PC-3 (cell line): ENCODE measurements around the gene OSBPL9. TPM values are rescaled to one million over a fixed set of nuclear protein-coding genes. Genes with fewer than 3 reads are reported as not detected.
A peak's percentile ranks its signal among the peaks of the same experiment; 100 is the strongest.

ENCODE experiments used
- ATAC-seq: fragments of 200-7000 bp; cut with Tn5 transposase; 2 replicates; pipeline ENCODE4 v1.9.1; 2020; ENCODE audit warnings: mild to moderate bottlenecking, moderate library complexity
- BruUV-seq: library from RNA; stranded (reverse); fragments of 400-500 nt; replicated peaks from 2 replicates; lab custom pipeline; 2021; lab: Mats Ljungman, UMichigan
- CTCF ChIA-PET: fragments of 300-600 bp; sonication (Branson Sonifier 250); formaldehyde crosslinking; loops from one replicate; lab custom pipeline; 2022; ENCODE audit warnings: antibody characterized with exemption; lab: Charles Lee
- POLR2A ChIA-PET: fragments of 300-600 bp; sonication (Branson Sonifier 250); formaldehyde crosslinking; loops from one replicate; lab custom pipeline; 2022; ENCODE audit warnings: antibody characterized with exemption; ENCODE audit not compliant: unreplicated experiment; lab: Charles Lee
- DNase-seq: peaks from one replicate; pipeline ENCODE4 v3.0.0-alpha.2; 2015
- H2AFZ ChIP-seq: fragments of 300-600 bp; sonication (generic); 2 replicates; pipeline ENCODE4 v1.6.0; 2016; ENCODE audit warnings: antibody characterized with exemption, low read length
- H3F3A ChIP-seq: fragments of 300-600 bp; sonication (generic); one replicate; pipeline ENCODE4 v1.6.0; 2017; ENCODE audit warnings: antibody characterized with exemption, low read length, control low read depth, mild to moderate bottlenecking; ENCODE audit not compliant: unreplicated experiment
- H3K27ac ChIP-seq: fragments of 300-600 bp; sonication (generic); 2 replicates; pipeline ENCODE4 v1.5.1; 2016; ENCODE audit warnings: mild to moderate bottlenecking, low read length
- H3K27me3 ChIP-seq: fragments of 300-600 bp; sonication (generic); 2 replicates; pipeline ENCODE4 v1.6.1; 2016; ENCODE audit warnings: low read length, mixed read lengths
- H3K36me3 ChIP-seq: fragments of 300-600 bp; sonication (generic); 2 replicates; pipeline ENCODE4 v1.6.1; 2016; ENCODE audit warnings: low read depth, mixed run types, low read length, mixed read lengths
- H3K4me1 ChIP-seq: fragments of 300-600 bp; sonication (generic); 2 replicates; pipeline ENCODE4 v1.5.1; 2016; ENCODE audit warnings: low read length; ENCODE audit not compliant: insufficient read depth
- H3K4me2 ChIP-seq: fragments of 300-600 bp; sonication (generic); 2 replicates; pipeline ENCODE4 v1.6.0; 2016; ENCODE audit warnings: low read length
- H3K4me3 ChIP-seq: fragments of 300-600 bp; sonication (generic); 2 replicates; pipeline ENCODE4 v1.5.1; 2016; ENCODE audit warnings: mild to moderate bottlenecking, low read length, mixed read lengths
- H3K79me2 ChIP-seq: fragments of 300-600 bp; sonication (generic); 2 replicates; pipeline ENCODE4 v1.6.1; 2017; ENCODE audit warnings: low read length, mixed read lengths
- H3K9ac ChIP-seq: fragments of 300-600 bp; sonication (generic); 2 replicates; pipeline ENCODE4 v1.6.0; 2016; ENCODE audit warnings: mild to moderate bottlenecking, low read length
- H3K9me2 ChIP-seq: fragments of 300-600 bp; sonication (generic); replicated peaks from 2 replicates; pipeline ENCODE4 v1.6.1; 2016; ENCODE audit warnings: mixed run types, low read length, mixed read lengths
- H3K9me3 ChIP-seq: fragments of 300-600 bp; sonication (generic); 2 replicates; pipeline ENCODE4 v1.6.1; 2016; ENCODE audit warnings: low read length, mixed read lengths
- H4K20me1 ChIP-seq: fragments of 300-600 bp; sonication (generic); 2 replicates; pipeline ENCODE4 v1.6.1; 2016; ENCODE audit warnings: low read length, mixed read lengths
- CTCF ChIP-seq: fragments of 300-600 bp; sonication (generic); conservative IDR thresholded peaks from 2 replicates; pipeline ENCODE4 v1.5.1; 2017; ENCODE audit warnings: antibody characterized with exemption, low read depth, mild to moderate bottlenecking, low read length
- EZH2 ChIP-seq: fragments of 300-600 bp; sonication (generic); IDR thresholded peaks from one replicate; pipeline ENCODE4 v1.6.1; 2017; ENCODE audit warnings: antibody characterized with exemption, mild to moderate bottlenecking, low read length; ENCODE audit not compliant: unreplicated experiment
- EZH2phosphoT487 ChIP-seq: fragments of 300-600 bp; sonication (generic); IDR thresholded peaks from 2 replicates; pipeline ENCODE4 v1.6.1; 2018; ENCODE audit warnings: mild to moderate bottlenecking, antibody characterized with exemption, low read length, borderline replicate concordance
- intact Hi-C: fragments of 100-400 bp; cut with micrococcal nuclease; formaldehyde crosslinking; loops from 2 replicates; pipeline ENCODE4 v1.9.0; 2023
- total RNA-seq: library from RNA; depleted of rRNA; stranded (reverse); fragments of >200 nt; gene quantifications from 2 replicates; pipeline ENCODE4 v1.2.3, GENCODE V29; 2014

Gene OSBPL9
- total RNA-seq, 1 experiment from 2014 or later: 74.7 TPM

GRCh38 chr1:51618715-51619114, 1.8 kb downstream of the OSBPL9 start:
- H3K36me3 ChIP-seq: no peaks in the 10 kb centered on the region
- peaks cover 66% of the 10 kb centered on the region for H3K79me2 ChIP-seq
- no peak overlapping the region for H3K9ac ChIP-seq
- H3K9me3 ChIP-seq: no peaks in the 10 kb centered on the region
- H3K4me3 ChIP-seq: peak overlapping the region; percentile 98
- POLR2A ChIA-PET: no interaction called here
- H3K4me1 ChIP-seq: peaks cover 61% of the 10 kb centered on the region
- H3K27me3 ChIP-seq: no peaks in the 10 kb centered on the region
- H3K4me2 ChIP-seq: peak overlapping the region; percentile 95
- CTCF ChIA-PET: no interaction called here
- no peak overlapping the region for H3K27ac ChIP-seq
- no peak for DNase-seq
- no peak overlapping the region for H2AFZ ChIP-seq
- no peak for TF ChIP-seq CTCF
- no peak for TF ChIP-seq EZH2phosphoT487
- no peak for TF ChIP-seq EZH2
- BruUV-seq: no TSS peak
- no peaks in the 10 kb centered on the region for H3F3A ChIP-seq
- no peaks in the 10 kb centered on the region for H3K9me2 ChIP-seq
- intact Hi-C loops: no loop called here
- no peak for ATAC-seq
- no peaks in the 10 kb centered on the region for H4K20me1 ChIP-seq

- TF ChIP-seq EZH2: no peak
- no peak for TF ChIP-seq EZH2phosphoT487
- no peak for TF ChIP-seq CTCF
- ATAC-seq: no peak
- CTCF ChIA-PET: no interaction called here
- Histone ChIP-seq H3K4me3 (no peak overlapping the region), H3K79me2 (peaks cover 75% of the 10 kb centered on the region), H3K9me3 (no peaks in the 10 kb centered on the region), H3K4me2 (peak overlapping the region; percentile 95), H3F3A (no peaks in the 10 kb centered on the region), H3K27ac (no peak overlapping the region), H3K4me1 (peaks cover 74% of the 10 kb centered on the region), H3K9ac (no peak overlapping the region), H3K27me3 (no peaks in the 10 kb centered on the region), H3K36me3 (no peaks in the 10 kb centered on the region), H3K9me2 (no peaks in the 10 kb centered on the region), H2AFZ (no peak overlapping the region), H4K20me1 (no peaks in the 10 kb centered on the region)
- BruUV-seq: no TSS peak
- intact Hi-C loops: no loop called here
- DNase-seq: no peak
- POLR2A ChIA-PET: no interaction called here
These were observed 3.6 kb downstream of the OSBPL9 start for GRCh38 chr1:51620470-51620869.

- Histone ChIP-seq H3K9me3 (no peaks in the 10 kb centered on the region), H3K9ac (no peak overlapping the region), H3F3A (no peaks in the 10 kb centered on the region), H2AFZ (no peak overlapping the region), H4K20me1 (no peaks in the 10 kb centered on the region), H3K4me3 (no peak overlapping the region), H3K36me3 (no peaks in the 10 kb centered on the region), H3K79me2 (peaks cover 82% of the 10 kb centered on the region), H3K27ac (peak overlapping the region; percentile 93; the same call in 1 of the 2 replicates), H3K4me1 (peaks cover 76% of the 10 kb centered on the region), H3K4me2 (peak overlapping the region; percentile 76), H3K27me3 (no peaks in the 10 kb centered on the region), H3K9me2 (no peaks in the 10 kb centered on the region)
- TF ChIP-seq CTCF (no peak), EZH2 (no peak)
- ChIA-PET CTCF (no interaction called here), POLR2A (no interaction called here)
- ATAC-seq (no peak), DNase-seq (no peak)
- BruUV-seq: no TSS peak
- intact Hi-C loops: no loop called here
These were observed 4.3 kb downstream of the OSBPL9 start for GRCh38 chr1:51621161-51621560.
